DMS 273 treated with DMSO at 0.1 percent for 48 hours (cell line): ENCODE results near the gene VAX1.
"Not testable (repeated sequence)": the region's sequence is repeated elsewhere in the genome, so short reads cannot be mapped to it uniquely, and the experiment has no call there.

Experiments
- DNase-seq: peaks from one replicate; lab custom pipeline; 2025; lab: John Stamatoyannopoulos, UW

Gene VAX1

DNA sequence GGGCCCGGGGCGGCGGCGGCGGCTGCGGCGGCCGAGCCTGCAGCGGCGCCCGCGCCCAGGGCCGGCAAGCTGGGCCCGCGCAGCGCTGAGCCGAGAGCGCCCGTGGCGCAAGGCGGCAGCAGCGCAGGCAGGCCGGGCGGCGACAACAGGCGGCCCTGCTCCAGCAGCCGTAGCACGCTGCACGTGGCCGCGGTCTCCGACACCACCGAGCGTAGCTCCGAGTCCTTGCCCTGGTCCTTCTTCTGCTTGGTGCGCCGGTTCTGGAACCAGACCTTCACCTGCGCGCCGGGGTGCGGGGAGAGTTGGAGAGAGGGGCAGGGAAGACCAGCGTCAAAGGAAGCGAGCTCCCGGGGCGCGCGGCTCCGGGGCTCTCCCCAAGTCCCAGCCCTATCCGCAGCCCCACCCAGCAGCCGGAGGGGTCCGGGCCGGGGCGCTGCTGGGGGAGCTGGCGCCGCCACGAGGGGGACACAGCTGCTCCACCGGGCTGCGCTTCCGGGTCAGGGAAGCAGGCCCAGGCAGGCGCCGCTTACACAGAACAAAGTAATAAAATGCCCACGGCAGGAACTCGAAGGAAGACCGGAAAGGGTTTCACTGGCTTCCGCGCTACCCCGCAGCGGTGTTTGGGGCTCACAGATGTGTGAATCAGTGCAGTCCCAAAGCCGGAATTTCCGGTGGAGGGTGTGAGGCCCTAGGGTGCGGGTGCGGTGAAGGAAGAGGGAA, 3.6 kb downstream of the VAX1 start:
- no peak for DNase-seq

DNA sequence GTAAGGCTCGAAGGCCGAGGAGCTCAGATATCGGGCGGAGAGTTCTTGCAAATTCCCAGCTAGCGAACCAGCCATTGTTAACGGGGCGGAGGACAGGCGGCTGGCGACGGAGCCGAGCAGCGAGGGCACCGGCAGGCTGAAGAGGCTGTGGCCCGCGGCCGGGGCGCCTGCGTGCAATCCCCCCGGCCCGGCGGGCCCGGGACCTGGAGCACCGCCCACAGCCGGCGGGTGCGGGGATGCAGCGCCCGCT, 4.1 kb downstream of the VAX1 start:
- DNase-seq = no peak

GRCh38 chr10:117133273-117134055, 4.6 kb downstream of the VAX1 start:
- no peak for DNase-seq

GRCh38 chr10:117132751-117133231, 5.3 kb downstream of the VAX1 start:
- no peak for DNase-seq

- no peak for DNase-seq
These were observed 6.4 kb downstream of the VAX1 start for GRCh38 chr10:117131376-117132327.

- DNase-seq = no peak
These were observed 7.2 kb downstream of the VAX1 start for GRCh38 chr10:117130862-117131375.

- DNase-seq = no peak
These were observed 7.7 kb downstream of the VAX1 start for GRCh38 chr10:117130346-117130745.

DNA sequence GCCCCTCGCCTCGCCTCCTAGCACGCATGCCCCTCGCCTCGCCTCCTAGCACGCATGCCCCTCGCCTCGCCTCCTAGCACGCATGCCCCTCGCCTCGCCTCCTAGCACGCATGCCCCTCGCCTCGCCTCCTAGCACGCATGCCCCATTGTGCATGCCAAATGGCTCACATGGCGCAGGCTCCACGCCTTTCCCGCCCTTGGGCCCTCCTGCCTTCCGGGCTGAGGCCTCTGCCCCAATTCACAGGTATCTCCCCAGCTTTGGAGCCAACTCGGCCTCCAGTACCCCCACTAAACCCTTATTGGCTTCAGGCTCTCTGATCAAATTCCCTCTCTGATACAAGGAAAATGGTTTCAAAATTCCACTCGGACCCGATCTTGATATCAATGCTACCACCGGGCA, 11.4 kb downstream of the VAX1 start:
- not testable (repeated sequence) for DNase-seq

DNA sequence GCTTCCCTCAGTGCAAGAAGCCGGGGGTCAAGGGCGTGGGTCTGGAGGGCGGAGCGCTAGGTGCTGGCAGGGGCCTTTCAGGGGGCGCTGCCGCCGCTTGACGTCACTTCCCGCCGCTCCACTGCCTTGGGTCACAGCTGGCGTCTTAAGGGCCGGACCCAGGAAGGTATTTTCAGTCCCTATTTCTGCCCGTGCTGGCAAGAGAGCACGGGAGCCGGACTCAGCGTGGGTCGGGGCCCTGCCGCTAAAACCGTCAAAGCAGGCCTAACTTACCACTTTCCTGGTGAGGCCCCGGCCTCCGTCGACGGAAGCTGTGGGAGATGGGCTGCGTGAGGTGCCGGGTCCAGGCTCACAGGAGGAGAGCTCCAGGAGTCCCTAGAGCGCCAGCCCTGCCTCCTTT, 12.0 kb downstream of the VAX1 start:
- no peak for DNase-seq

GRCh38 chr10:117112220-117112619, 25.9 kb downstream of the VAX1 start:
- no peak for DNase-seq

GRCh38 chr10:117107238-117107637, 30.8 kb downstream of the VAX1 start:
- DNase-seq = no peak

DNA sequence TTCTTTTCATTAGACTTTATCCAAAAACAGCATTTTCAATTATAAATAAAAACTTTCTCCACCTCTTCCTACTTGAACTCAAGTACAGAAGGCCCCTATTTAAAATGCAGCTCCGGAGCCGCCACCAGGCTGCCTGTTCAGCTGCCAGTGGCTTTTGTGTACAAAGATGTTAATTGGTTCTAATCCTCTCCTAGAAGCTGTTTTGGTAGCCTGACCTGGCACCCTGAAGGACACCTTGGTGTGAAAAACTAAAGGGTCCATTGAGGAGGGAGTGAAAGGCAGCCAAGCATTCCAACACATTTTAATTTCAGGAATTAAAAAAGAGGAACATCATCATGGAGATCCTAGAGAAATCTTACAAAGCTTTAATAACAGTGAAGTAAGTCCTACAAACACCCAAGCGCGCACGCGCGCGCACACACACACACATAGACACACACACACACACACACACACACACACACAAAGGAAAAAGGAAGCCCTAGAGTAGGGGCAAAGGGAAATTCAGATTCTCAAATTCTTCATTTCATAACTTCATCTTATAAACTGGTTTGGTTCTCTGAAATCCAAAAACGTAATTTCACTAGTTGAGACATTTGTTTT, 41.4 kb downstream of the VAX1 start:
- DNase-seq = no peak

GRCh38 chr10:117094856-117095255, 43.2 kb downstream of the VAX1 start:
- no peak for DNase-seq

DNA sequence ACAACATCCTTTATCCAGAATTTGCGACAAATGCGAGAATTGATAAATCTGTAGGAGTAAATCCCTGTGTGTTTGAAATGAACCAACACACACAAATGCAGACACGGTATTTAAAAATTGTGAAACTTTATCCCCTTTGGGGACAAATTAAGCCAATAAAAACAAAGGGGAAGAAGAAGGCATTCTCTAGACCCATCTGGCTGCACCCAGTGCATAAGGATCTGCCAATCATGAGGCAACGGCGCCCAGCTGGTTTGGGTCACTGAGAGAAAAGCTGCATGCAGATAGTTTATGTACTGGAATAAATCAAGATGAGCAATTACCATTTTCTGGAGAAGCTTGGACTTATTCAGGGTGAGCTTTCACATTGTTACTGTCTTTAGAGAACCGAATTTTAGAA, 45.7 kb downstream of the VAX1 start:
- no peak for DNase-seq

DNA sequence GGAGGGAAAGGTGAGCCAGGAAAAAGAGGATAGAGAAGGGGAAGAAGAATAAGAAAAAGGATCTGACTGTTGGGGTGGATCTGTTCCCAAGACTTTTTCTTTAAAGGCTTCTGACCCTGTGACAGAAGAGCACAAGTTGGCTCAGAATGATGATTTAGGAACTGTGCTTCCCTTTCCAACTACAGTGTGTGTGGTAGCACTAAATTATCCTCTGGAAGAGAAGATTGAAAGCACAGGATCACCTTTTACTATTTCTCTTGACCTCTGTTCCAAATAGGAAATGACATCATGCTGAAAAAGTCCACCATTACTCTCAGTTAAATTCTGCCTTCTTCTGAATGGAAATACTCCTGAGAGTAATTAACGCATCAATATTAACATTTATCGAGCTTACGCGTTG, 47.2 kb downstream of the VAX1 start:
- no peak for DNase-seq

DNA sequence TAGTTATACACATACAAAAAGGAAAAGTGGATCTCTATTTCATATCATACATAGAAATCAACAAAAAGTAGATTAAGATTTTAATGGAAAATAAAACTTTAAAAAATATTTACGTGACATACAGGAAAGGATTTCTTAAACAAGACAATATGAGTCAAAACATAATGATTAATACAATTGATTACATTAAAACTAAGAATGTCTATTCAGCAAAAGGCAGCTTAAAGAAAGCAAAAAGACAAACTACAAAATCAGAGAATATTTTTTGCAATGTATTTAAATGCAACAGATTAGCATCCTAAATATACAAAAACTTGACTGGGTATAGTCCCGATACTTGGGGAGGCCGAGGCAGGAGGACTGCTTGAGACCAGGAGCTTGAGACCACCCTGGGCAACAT, 50.5 kb downstream of the VAX1 start:
- no peak for DNase-seq

DNA sequence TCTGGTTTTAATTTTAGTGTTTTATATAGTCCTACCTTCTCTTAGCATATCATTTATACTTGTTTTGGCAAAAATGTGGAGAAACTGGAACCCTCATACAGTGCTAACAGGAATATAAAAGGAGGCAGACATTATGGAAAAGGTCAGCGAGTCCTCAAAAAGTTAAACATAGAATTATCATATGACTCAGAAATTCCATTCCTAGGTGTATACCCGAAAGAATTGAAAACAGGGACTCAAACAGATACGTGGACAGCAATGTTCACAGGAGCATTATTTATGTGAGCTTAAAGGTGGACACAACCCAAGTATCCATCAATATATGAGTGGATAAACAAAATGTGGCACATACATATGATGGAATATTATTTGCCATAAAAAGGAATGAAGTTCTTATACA, 51.5 kb downstream of the VAX1 start:
- DNase-seq = no peak

- not testable (repeated sequence) for DNase-seq
These were observed 53.4 kb downstream of the VAX1 start for GRCh38 chr10:117084421-117085246.
